K562 treated with DMSO at 1 percent for 4 hours (cell line): ENCODE data around the gene CFAP126. TPM values are rescaled to one million over a fixed set of nuclear protein-coding genes. Genes with fewer than 3 reads are reported as not detected.

Source experiments
- total RNA-seq: library from RNA; unstranded; fragments of 300-600 nt; gene quantifications from 2 replicates; pipeline ENCODE4 v1.2.3, GENCODE V29; 2022; ENCODE audit not compliant: insufficient read depth

Gene CFAP126, protein sequence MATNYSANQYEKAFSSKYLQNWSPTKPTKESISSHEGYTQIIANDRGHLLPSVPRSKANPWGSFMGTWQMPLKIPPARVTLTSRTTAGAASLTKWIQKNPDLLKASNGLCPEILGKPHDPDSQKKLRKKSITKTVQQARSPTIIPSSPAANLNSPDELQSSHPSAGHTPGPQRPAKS
- total RNA-seq, result not detected in 2 replicates

DNA sequence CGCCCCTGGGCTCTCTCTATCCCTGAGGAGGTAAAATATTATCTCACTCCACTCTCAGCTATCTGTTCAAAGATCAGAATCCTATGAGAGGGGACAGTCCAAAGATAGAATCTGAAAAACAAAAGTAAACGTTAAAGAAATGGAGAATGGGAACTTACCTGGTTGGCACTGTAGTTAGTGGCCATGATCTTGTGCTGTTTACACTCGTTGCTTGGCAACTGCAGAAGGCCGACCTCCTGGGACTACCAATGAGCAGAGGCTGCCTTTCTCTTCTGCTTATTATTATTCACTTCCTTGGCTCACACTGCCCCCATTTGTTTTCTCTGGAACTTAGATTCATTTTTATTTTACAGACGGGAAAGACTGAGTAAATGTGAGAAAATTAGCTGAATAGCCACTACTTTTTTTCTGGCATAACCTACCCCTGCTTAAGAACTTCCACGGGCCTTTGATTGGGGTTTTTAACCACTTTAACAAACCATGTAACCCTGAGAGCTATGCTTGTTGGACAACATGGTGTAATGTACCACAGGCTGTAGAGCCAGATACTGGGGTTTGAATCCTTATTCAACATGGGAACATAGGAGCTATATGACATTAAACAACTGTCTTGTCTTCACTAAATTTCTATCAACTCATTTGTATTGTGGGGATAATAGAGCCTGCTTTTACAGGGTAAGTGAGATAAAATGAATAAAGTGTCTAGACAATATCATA lies at the start of gene CFAP126:
Gene CFAP126 (minus strand): TSS at position 193 of the 717 bp plus-strand sequence. CDS start 8 bp downstream, at position 185.

Other genes with a start within 250 kb of the CFAP126 start
- 145 and 191 TPM in 2 replicates for gene PFDN2, start 249.8 kb downstream of the CFAP126 start, total RNA-seq
- 26.6 and 27.9 TPM in 2 replicates for gene NIT1, start 249.8 kb downstream of the CFAP126 start, total RNA-seq
- gene DEDD, start 235.2 kb downstream of the CFAP126 start, total RNA-seq, result 22.8 and 25.7 TPM in 2 replicates
- gene UFC1, start 213.9 kb downstream of the CFAP126 start, total RNA-seq, result 89.4 and 115 TPM in 2 replicates
- gene USP21, start 208.4 kb downstream of the CFAP126 start, total RNA-seq, result 18.7 and 24.9 TPM in 2 replicates
- 20.5 and 26.6 TPM in 2 replicates for gene PPOX, start 201.4 kb downstream of the CFAP126 start, total RNA-seq
- gene B4GALT3, start 190.4 kb downstream of the CFAP126 start, total RNA-seq, result 67.8 and 78.2 TPM in 2 replicates
- gene ADAMTS4, start 168.8 kb downstream of the CFAP126 start, total RNA-seq, result 0.65 and 0.77 TPM in 2 replicates
- gene NDUFS2, start 165.5 kb downstream of the CFAP126 start, total RNA-seq, result 79.0 and 81.6 TPM in 2 replicates
- gene FCER1G, start 152.6 kb downstream of the CFAP126 start, total RNA-seq, result not detected in 2 replicates
- not detected in 2 replicates for gene APOA2, start 144.2 kb downstream of the CFAP126 start, total RNA-seq
- gene TOMM40L, start 141.8 kb downstream of the CFAP126 start, total RNA-seq, result 8.5 and 12.5 TPM in 2 replicates
- gene NR1I3, start 129.7 kb downstream of the CFAP126 start, total RNA-seq, result not detected in 2 replicates
- gene PCP4L1, start 109.1 kb downstream of the CFAP126 start, total RNA-seq, result not detected in 2 replicates
- gene MPZ, start 57.9 kb downstream of the CFAP126 start, total RNA-seq, result 2.5 and 3.4 TPM in 2 replicates
- gene SDHC, start 53.5 kb downstream of the CFAP126 start, total RNA-seq, result 128 and 155 TPM in 2 replicates
- 70.3 and 85.1 TPM in 2 replicates for gene FCGR2A, start 137.6 kb upstream of the CFAP126 start, total RNA-seq
- 8.0 and 8.7 TPM in 2 replicates for gene HSPA6, start 156.7 kb upstream of the CFAP126 start, total RNA-seq
- gene FCGR3A, start 181.9 kb upstream of the CFAP126 start, total RNA-seq, result not detected in 2 replicates